Liver (tissue), 9 donors: ENCODE data around the gene NAE1. TPM values are rescaled to one million over a fixed set of nuclear protein-coding genes. Genes with fewer than 3 reads are reported as not detected.

Experiments
- DNase-seq: peaks from one replicate; pipeline ENCODE4 v3.0.0-alpha.2; 2017; ENCODE audit warnings: low spot score
- H3K27ac ChIP-seq, 2 donors: one replicate each; pipeline ENCODE4 v1.7.0; 2013; ENCODE audit warnings: inconsistent platforms in 2 of 2, low read length in 2 of 2, control low read depth in 1 of 2, low read depth in 1 of 2, mild to moderate bottlenecking in 1 of 2
- H3K27me3 ChIP-seq, 4 donors: one replicate each; pipeline versions ENCODE4 v1.6.1 to v1.7.0; 2013; ENCODE audit warnings: low read length in 3 of 4, inconsistent platforms in 1 of 4, mild to moderate bottlenecking in 1 of 4, moderate library complexity in 1 of 4; ENCODE audit not compliant: control insufficient read depth in 4 of 4, insufficient read depth in 4 of 4
- H3K36me3 ChIP-seq, 4 donors: one replicate each; pipeline versions ENCODE4 v1.6.1 to v1.7.0; 2013; ENCODE audit warnings: low read length in 3 of 4, mild to moderate bottlenecking in 3 of 4, low read depth in 1 of 4, moderate library complexity in 1 of 4; ENCODE audit not compliant: control insufficient read depth in 4 of 4, insufficient read depth in 3 of 4
- H3K4me1 ChIP-seq, 4 donors: one replicate each; pipeline versions ENCODE4 v1.6.1 to v1.7.0; 2013; ENCODE audit warnings: low read length in 3 of 4, mild to moderate bottlenecking in 3 of 4, moderate library complexity in 1 of 4; ENCODE audit not compliant: control insufficient read depth in 4 of 4, insufficient read depth in 4 of 4
- H3K4me3 ChIP-seq, 3 donors: one replicate each; pipeline versions ENCODE4 v1.6.1 to v1.7.0; 2013; ENCODE audit warnings: low read length in 3 of 3, control low read depth in 1 of 3, low read depth in 1 of 3, mild to moderate bottlenecking in 1 of 3
- H3K9ac ChIP-seq, 2 donors: one replicate each; pipeline ENCODE4 v1.7.0; 2013; ENCODE audit warnings: low read length in 2 of 2, mild to moderate bottlenecking in 2 of 2, moderate library complexity in 2 of 2, control low read depth in 1 of 2, low read depth in 1 of 2
- H3K9me3 ChIP-seq, 4 donors: one replicate each; pipeline versions ENCODE4 v1.6.1 to v1.7.0; 2013; ENCODE audit warnings: low read length in 3 of 4; ENCODE audit not compliant: control insufficient read depth in 4 of 4
- EGR1 ChIP-seq, 2 donors: IDR thresholded peaks; 2 replicates each; pipeline ENCODE4 v1.6.1; 2016 to 2018; ENCODE audit warnings: antibody characterized with exemption in 2 of 2, low read depth in 2 of 2
- FOXA1 ChIP-seq: IDR thresholded peaks from 2 replicates; pipeline ENCODE4 v1.6.1; 2016; ENCODE audit warnings: antibody characterized with exemption
- FOXA2 ChIP-seq: IDR thresholded peaks from 2 replicates; pipeline ENCODE4 v1.6.1; 2016; ENCODE audit warnings: antibody characterized with exemption
- GABPA ChIP-seq, 2 donors: IDR thresholded peaks in 1 of 2; conservative IDR thresholded peaks in 1 of 2; 2 replicates each; pipeline ENCODE4 v1.6.1; 2016; ENCODE audit warnings: antibody characterized with exemption in 2 of 2, mild to moderate bottlenecking in 1 of 2, moderate library complexity in 1 of 2
- HNF4G ChIP-seq: IDR thresholded peaks from 2 replicates; pipeline ENCODE4 v1.6.1; 2016; ENCODE audit warnings: antibody characterized with exemption
- JUND ChIP-seq, 2 donors: IDR thresholded peaks; 2 replicates each; pipeline ENCODE4 v1.6.1; 2016; ENCODE audit warnings: antibody characterized with exemption in 2 of 2
- NR2F2 ChIP-seq: IDR thresholded peaks from 2 replicates; pipeline ENCODE4 v1.6.1; 2016; ENCODE audit warnings: antibody characterized with exemption
- RAD21 ChIP-seq, 2 donors: IDR thresholded peaks; 2 replicates each; pipeline ENCODE4 v1.6.1; 2016; ENCODE audit warnings: antibody characterized with exemption in 2 of 2, mild to moderate bottlenecking in 2 of 2
- RXRA ChIP-seq, 2 donors: IDR thresholded peaks; 2 replicates each; pipeline ENCODE4 v1.6.1; 2017 to 2018; ENCODE audit warnings: antibody characterized with exemption in 2 of 2, mild to moderate bottlenecking in 1 of 2
- SP1 ChIP-seq: IDR thresholded peaks from 2 replicates; pipeline ENCODE4 v1.6.1; 2018; ENCODE audit warnings: antibody characterized with exemption, mild to moderate bottlenecking
- TAF1 ChIP-seq: conservative IDR thresholded peaks from 2 replicates; pipeline ENCODE4 v1.6.1; 2016; ENCODE audit warnings: antibody characterized with exemption, mild to moderate bottlenecking
- YY1 ChIP-seq: IDR thresholded peaks from 2 replicates; pipeline ENCODE4 v1.6.1; 2016; ENCODE audit warnings: antibody characterized with exemption, mild to moderate bottlenecking
- WGBS: extraction: QIAGEN DNeasy Blood & Tissue Kit; methylation state at CpG from one replicate; pipeline ENCODE4 v1.1.7; 2013; 5-methylcytosine and 5-hydroxymethylcytosine counted together
- polyA plus RNA-seq, 2 donors: library from polyadenylated mRNA; stranded (reverse) in 1 of 2; unstranded in 1 of 2; fragments of 200-250 nt in 1 of 2; fragments of >200 nt in 1 of 2; fragmentation: Nextera tagmentation in 1 of 2; extraction: Ambion mirVana in 1 of 2; gene quantifications; one replicate each; pipeline versions ENCODE4 v1.2.1 to v1.2.3, GENCODE V29; 2013 to 2015
- total RNA-seq, 2 donors: library from RNA; depleted of rRNA; stranded (reverse); fragments of >200 nt; gene quantifications; one replicate each; pipeline ENCODE4 v1.2.3, GENCODE V29; 2014
- TF ChIP-seq, protein P1 (sequence below): IDR thresholded peaks from 2 replicates; pipeline ENCODE4 v1.6.1; 2016; ENCODE audit warnings: antibody characterized with exemption
- TF ChIP-seq, protein P2 (sequence below): IDR thresholded peaks from 2 replicates; pipeline ENCODE4 v1.6.1; 2016; ENCODE audit warnings: antibody characterized with exemption
- TF ChIP-seq, protein P3 (sequence below): IDR thresholded peaks from 2 replicates; pipeline ENCODE4 v1.6.1; 2016; ENCODE audit warnings: antibody characterized with exemption
- TF ChIP-seq, protein P4 (sequence below): fragments of 150-350 bp; IDR thresholded peaks from 2 replicates; pipeline ENCODE4 v1.5.1; 2017; ENCODE audit warnings: improper control_type of control experiment, low read depth, low read length; ENCODE audit not compliant: missing input control
- TF ChIP-seq, protein P5 (sequence below): IDR thresholded peaks from 2 replicates; pipeline ENCODE4 v1.6.1; 2016; ENCODE audit warnings: antibody characterized with exemption, mild to moderate bottlenecking
- donor health status: healthy.
- donor health status: healthy.
- donor health status: healthy.
- donor health status: healthy.
- donor health status: healthy.

The NAE1 gene
- total and polyA plus RNA-seq, 4 donors: 12.3 to 26.4 (median 23.9) TPM

DNA sequence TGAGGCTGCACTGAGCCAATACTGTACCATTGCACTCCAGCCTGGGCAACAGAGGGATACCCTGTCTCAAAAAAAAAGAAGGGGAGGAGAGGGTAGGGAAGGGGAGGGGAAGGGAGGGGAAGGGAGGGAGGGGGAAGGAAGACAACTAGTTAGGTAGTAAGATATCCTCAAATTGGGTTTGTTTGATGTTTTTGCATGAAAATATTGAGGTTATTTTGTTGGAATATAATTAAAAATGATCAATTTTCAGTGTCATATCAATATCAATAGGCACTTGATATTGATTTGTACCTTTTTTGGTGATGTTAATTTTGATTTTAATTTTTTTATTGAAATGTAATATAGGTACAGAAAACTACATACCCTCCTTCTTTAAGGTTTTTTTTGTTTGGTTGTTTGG lies 32.9 kb upstream of the NAE1 start:
- Histone ChIP-seq H3K27ac (no peak overlapping the region), H3K27me3 (no peaks in the 10 kb centered on the region), H3K36me3 (no peaks in the 10 kb centered on the region), H3K4me1 (no peaks in the 10 kb centered on the region), H3K4me3 (no peak overlapping the region), H3K9ac (no peak overlapping the region), H3K9me3 (no peaks in the 10 kb centered on the region)
- no peak for DNase-seq
- TF ChIP-seq, protein P1, sequence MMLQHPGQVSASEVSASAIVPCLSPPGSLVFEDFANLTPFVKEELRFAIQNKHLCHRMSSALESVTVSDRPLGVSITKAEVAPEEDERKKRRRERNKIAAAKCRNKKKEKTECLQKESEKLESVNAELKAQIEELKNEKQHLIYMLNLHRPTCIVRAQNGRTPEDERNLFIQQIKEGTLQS: no peak
- TF ChIP-seq HNF4G (no peak), NR2F2 (no peak), SP1 (no peak), FOXA1 (no peak), JUND (IDR thresholded peaks at IDR 0.05) (no peak), GABPA (IDR thresholded peaks at IDR 0.05 in 1 of 2, conservative IDR thresholded peaks at IDR 0.05 in 1 of 2) (no peak), YY1 (no peak), EGR1 (IDR thresholded peaks at IDR 0.05; ENCODE audit: low read depth in 2 of 2) (no peak), RAD21 (IDR thresholded peaks at IDR 0.05) (no peak), RXRA (IDR thresholded peaks at IDR 0.05) (no peak), FOXA2 (no peak), TAF1 (no peak)
- TF ChIP-seq, protein P2, sequence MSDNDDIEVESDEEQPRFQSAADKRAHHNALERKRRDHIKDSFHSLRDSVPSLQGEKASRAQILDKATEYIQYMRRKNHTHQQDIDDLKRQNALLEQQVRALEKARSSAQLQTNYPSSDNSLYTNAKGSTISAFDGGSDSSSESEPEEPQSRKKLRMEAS: no peak
- TF ChIP-seq, protein P3, sequence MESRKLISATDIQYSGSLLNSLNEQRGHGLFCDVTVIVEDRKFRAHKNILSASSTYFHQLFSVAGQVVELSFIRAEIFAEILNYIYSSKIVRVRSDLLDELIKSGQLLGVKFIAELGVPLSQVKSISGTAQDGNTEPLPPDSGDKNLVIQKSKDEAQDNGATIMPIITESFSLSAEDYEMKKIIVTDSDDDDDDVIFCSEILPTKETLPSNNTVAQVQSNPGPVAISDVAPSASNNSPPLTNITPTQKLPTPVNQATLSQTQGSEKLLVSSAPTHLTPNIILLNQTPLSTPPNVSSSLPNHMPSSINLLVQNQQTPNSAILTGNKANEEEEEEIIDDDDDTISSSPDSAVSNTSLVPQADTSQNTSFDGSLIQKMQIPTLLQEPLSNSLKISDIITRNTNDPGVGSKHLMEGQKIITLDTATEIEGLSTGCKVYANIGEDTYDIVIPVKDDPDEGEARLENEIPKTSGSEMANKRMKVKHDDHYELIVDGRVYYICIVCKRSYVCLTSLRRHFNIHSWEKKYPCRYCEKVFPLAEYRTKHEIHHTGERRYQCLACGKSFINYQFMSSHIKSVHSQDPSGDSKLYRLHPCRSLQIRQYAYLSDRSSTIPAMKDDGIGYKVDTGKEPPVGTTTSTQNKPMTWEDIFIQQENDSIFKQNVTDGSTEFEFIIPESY: no peak
- TF ChIP-seq, protein P4, sequence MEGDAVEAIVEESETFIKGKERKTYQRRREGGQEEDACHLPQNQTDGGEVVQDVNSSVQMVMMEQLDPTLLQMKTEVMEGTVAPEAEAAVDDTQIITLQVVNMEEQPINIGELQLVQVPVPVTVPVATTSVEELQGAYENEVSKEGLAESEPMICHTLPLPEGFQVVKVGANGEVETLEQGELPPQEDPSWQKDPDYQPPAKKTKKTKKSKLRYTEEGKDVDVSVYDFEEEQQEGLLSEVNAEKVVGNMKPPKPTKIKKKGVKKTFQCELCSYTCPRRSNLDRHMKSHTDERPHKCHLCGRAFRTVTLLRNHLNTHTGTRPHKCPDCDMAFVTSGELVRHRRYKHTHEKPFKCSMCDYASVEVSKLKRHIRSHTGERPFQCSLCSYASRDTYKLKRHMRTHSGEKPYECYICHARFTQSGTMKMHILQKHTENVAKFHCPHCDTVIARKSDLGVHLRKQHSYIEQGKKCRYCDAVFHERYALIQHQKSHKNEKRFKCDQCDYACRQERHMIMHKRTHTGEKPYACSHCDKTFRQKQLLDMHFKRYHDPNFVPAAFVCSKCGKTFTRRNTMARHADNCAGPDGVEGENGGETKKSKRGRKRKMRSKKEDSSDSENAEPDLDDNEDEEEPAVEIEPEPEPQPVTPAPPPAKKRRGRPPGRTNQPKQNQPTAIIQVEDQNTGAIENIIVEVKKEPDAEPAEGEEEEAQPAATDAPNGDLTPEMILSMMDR: no peak
- TF ChIP-seq, protein P5, sequence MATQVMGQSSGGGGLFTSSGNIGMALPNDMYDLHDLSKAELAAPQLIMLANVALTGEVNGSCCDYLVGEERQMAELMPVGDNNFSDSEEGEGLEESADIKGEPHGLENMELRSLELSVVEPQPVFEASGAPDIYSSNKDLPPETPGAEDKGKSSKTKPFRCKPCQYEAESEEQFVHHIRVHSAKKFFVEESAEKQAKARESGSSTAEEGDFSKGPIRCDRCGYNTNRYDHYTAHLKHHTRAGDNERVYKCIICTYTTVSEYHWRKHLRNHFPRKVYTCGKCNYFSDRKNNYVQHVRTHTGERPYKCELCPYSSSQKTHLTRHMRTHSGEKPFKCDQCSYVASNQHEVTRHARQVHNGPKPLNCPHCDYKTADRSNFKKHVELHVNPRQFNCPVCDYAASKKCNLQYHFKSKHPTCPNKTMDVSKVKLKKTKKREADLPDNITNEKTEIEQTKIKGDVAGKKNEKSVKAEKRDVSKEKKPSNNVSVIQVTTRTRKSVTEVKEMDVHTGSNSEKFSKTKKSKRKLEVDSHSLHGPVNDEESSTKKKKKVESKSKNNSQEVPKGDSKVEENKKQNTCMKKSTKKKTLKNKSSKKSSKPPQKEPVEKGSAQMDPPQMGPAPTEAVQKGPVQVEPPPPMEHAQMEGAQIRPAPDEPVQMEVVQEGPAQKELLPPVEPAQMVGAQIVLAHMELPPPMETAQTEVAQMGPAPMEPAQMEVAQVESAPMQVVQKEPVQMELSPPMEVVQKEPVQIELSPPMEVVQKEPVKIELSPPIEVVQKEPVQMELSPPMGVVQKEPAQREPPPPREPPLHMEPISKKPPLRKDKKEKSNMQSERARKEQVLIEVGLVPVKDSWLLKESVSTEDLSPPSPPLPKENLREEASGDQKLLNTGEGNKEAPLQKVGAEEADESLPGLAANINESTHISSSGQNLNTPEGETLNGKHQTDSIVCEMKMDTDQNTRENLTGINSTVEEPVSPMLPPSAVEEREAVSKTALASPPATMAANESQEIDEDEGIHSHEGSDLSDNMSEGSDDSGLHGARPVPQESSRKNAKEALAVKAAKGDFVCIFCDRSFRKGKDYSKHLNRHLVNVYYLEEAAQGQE: no peak

DNA sequence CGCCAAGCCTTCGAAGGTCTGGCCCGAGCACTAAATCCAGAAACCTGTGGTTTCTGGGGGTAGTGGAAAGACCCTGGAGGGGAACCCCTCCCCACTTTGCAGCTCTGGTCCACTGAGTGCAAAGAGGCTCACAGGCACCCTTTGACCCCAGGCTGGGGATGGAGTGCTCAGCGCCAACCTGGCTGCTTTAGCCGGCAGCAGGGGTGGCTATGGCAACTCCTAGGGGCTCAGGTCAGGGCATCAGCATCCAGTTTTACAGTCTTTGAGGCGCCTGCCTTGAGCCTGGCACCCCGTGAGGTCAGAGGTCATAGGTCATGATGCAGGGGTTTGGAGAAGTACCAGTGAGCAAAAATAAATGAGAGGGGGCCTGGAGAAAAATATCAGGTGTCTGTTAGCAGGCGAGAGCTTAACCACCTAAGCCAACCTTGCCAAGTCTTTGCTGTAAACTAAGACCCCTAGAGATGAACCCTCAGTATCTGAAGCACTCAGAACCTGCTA lies 31.3 kb upstream of the NAE1 start:
- Histone ChIP-seq H3K4me1 (no peaks in the 10 kb centered on the region), H3K36me3 (no peaks in the 10 kb centered on the region), H3K9ac (no peak overlapping the region), H3K27ac (no peak overlapping the region), H3K4me3 (no peak overlapping the region), H3K9me3 (no peaks in the 10 kb centered on the region), H3K27me3 (no peaks in the 10 kb centered on the region)
- no peak for DNase-seq
- 92% methylated on average over 8 of the region's 8 CpGs for WGBS
- TF ChIP-seq RAD21 (IDR thresholded peaks at IDR 0.05) (no peak), RXRA (IDR thresholded peaks at IDR 0.05) (no peak), SP1 (no peak), GABPA (IDR thresholded peaks at IDR 0.05 in 1 of 2, conservative IDR thresholded peaks at IDR 0.05 in 1 of 2) (no peak), JUND (IDR thresholded peaks at IDR 0.05) (no peak)
- TF ChIP-seq, protein P5: no peak
- TF ChIP-seq, protein P1: no peak
- TF ChIP-seq, protein P4: no peak
